Measurements from ENCODE around the gene AHNAK.

AHNAK gene

GRCh38 chr11:62573592-62574362, 27.2 kb upstream of the AHNAK start, which contains the start of gene EEF1G (continued):
- TF ChIP-seq KLF17 (tag by site-specific recombination; IDR thresholded peaks at IDR 0.05), result peak; percentile 32; the same call in 1 of the 2 replicates
- no peak for TF ChIP-seq ZNF223 (tag by site-specific recombination; IDR thresholded peaks at IDR 0.05)
- TF ChIP-seq ZFHX2 (tag by site-specific recombination; conservative IDR thresholded peaks at IDR 0.05), result no peak
- no peak for TF ChIP-seq ZSCAN18 (tag by site-specific recombination; IDR thresholded peaks at IDR 0.05)
- TF ChIP-seq ZNF2 (tag by site-specific recombination; IDR thresholded peaks at IDR 0.05), result peak; percentile 83
- no peak for TF ChIP-seq ZNF654 (tag by site-specific recombination; IDR thresholded peaks at IDR 0.05; ENCODE audit: low read depth)
- TF ChIP-seq ZNF510 (tag by site-specific recombination; IDR thresholded peaks at IDR 0.05; ENCODE audit: insufficient replicate concordance), result no peak
- TF ChIP-seq ZNF488 (tag by site-specific recombination; IDR thresholded peaks at IDR 0.05), result no peak
- TF ChIP-seq ZNF549 (tag by site-specific recombination; IDR thresholded peaks at IDR 0.05), result no peak
- no peak for TF ChIP-seq ZNF146 (tag by site-specific recombination; IDR thresholded peaks at IDR 0.05)
- peak; percentile 13; the same call in 1 of the 2 replicates for TF ChIP-seq ZEB2 (tag by site-specific recombination; IDR thresholded peaks at IDR 0.05)
- TF ChIP-seq PRDM4 (tag by site-specific recombination; IDR thresholded peaks at IDR 0.05), result no peak
- no peak for TF ChIP-seq MYNN (tag by site-specific recombination; IDR thresholded peaks at IDR 0.05; ENCODE audit: borderline replicate concordance)
- TF ChIP-seq ZNF558 (tag by site-specific recombination; IDR thresholded peaks at IDR 0.05), result no peak
- peak; percentile 49; the same call in 1 of the 2 replicates for TF ChIP-seq ZXDB (tag by site-specific recombination; IDR thresholded peaks at IDR 0.05)
- TF ChIP-seq ZNF140 (tag by site-specific recombination; IDR thresholded peaks at IDR 0.05), result no peak
- TF ChIP-seq ZNF335 (tag by site-specific recombination; conservative IDR thresholded peaks at IDR 0.05), result peak; percentile 35; the same call in 1 of the 2 replicates
- no peak for TF ChIP-seq SCRT1 (tag by site-specific recombination; IDR thresholded peaks at IDR 0.05; ENCODE audit: borderline replicate concordance)
- no peak for TF ChIP-seq ZNF138 (tag by site-specific recombination; IDR thresholded peaks at IDR 0.05; ENCODE audit: borderline replicate concordance)
- TF ChIP-seq ZNF560 (tag by site-specific recombination; IDR thresholded peaks at IDR 0.05; ENCODE audit: borderline replicate concordance), result no peak
- no peak for TF ChIP-seq ZNF677 (tag by site-specific recombination; IDR thresholded peaks at IDR 0.05)
- TF ChIP-seq ZNF18 (tag by site-specific recombination; IDR thresholded peaks at IDR 0.05), result no peak
- TF ChIP-seq ZNF473 (tag by site-specific recombination; IDR thresholded peaks at IDR 0.05), result no peak
- TF ChIP-seq REPIN1 (tag by site-specific recombination; IDR thresholded peaks at IDR 0.05; ENCODE audit: low read depth), result no peak
- no peak for TF ChIP-seq ZNF785 (tag by site-specific recombination; IDR thresholded peaks at IDR 0.05)
- TF ChIP-seq ZBTB26 (tag by site-specific recombination; optimal IDR thresholded peaks at IDR 0.05), result peak; percentile 32
- TF ChIP-seq ZNF792 (tag by site-specific recombination; IDR thresholded peaks at IDR 0.05), result 0 out of 2 replicates have a peak, but pooled peaks have one; percentile 42
- peak; percentile 57; the same call in 1 of the 2 replicates for TF ChIP-seq KLF10 (tag by site-specific recombination; IDR thresholded peaks at IDR 0.05)
- no peak for TF ChIP-seq ZNF416 (tag by site-specific recombination; IDR thresholded peaks at IDR 0.05)
- no peak for TF ChIP-seq ZNF155 (tag by site-specific recombination; IDR thresholded peaks at IDR 0.05)

Data from HEK293 (cell line).